CD8-positive, alpha-beta memory T cell (primary cell): ENCODE measurements around the gene ABHD2. TPM values are rescaled to one million over a fixed set of nuclear protein-coding genes. Genes with fewer than 3 reads are reported as not detected.
A peak's percentile ranks its signal among the peaks of the same experiment; 100 is the strongest.
"Not testable (repeated sequence)": the region's sequence is repeated elsewhere in the genome, so short reads cannot be mapped to it uniquely, and the experiment has no call there.

ENCODE experiments used
- CTCF ChIA-PET: fragments of 350-600 bp; sonication (Branson Sonifier 250); formaldehyde crosslinking; loops from one replicate; lab custom pipeline; 2021; ENCODE audit warnings: antibody characterized with exemption; lab: Charles Lee
- POLR2A ChIA-PET: fragments of 350-600 bp; sonication (Branson Sonifier 250); formaldehyde crosslinking; loops from one replicate; lab custom pipeline; 2021; ENCODE audit warnings: antibody characterized with exemption; lab: Charles Lee
- DNase-seq, 5 donors: peaks; one replicate each; pipeline versions ENCODE4 v3.0.0 to v3.0.0-alpha.2; 2020 to 2022; ENCODE audit warnings: mixed read lengths in 1 of 5
- H3K27ac ChIP-seq: one replicate; pipeline ENCODE4 v1.7.0; 2013; ENCODE audit warnings: low read depth, mild to moderate bottlenecking, low read length, moderate library complexity
- H3K27me3 ChIP-seq: 2 replicates; pipeline ENCODE4 v1.7.0; 2013; ENCODE audit warnings: low read length, mild to moderate bottlenecking; ENCODE audit not compliant: insufficient read depth, poor library complexity, severe bottlenecking
- H3K36me3 ChIP-seq: 2 replicates; pipeline ENCODE4 v1.7.0; 2013; ENCODE audit warnings: mild to moderate bottlenecking, low read length, moderate library complexity; ENCODE audit not compliant: insufficient read depth
- H3K4me1 ChIP-seq: 2 replicates; pipeline ENCODE4 v1.7.0; 2013; ENCODE audit warnings: mild to moderate bottlenecking, low read length, moderate library complexity; ENCODE audit not compliant: insufficient read depth
- H3K4me3 ChIP-seq: 2 replicates; pipeline ENCODE4 v1.7.0; 2013; ENCODE audit warnings: mild to moderate bottlenecking, low read length
- H3K9me3 ChIP-seq: 2 replicates; pipeline ENCODE4 v1.7.0; 2013; ENCODE audit warnings: mild to moderate bottlenecking, low read length
- H3K27ac Mint-ChIP-seq, 8 donors: one replicate each; pipeline ENCODE4 v1.8.0; 2020 to 2021; ENCODE audit warnings: mixed read lengths in 8 of 8, mild to moderate bottlenecking in 6 of 8, inconsistent platforms in 3 of 8, moderate library complexity in 3 of 8
- H3K27me3 Mint-ChIP-seq, 2 donors: one replicate each; pipeline ENCODE4 v1.8.0; 2020 to 2021; ENCODE audit warnings: mixed read lengths in 2 of 2, mild to moderate bottlenecking in 1 of 2, moderate library complexity in 1 of 2
- H3K36me3 Mint-ChIP-seq, 3 donors: one replicate each; pipeline ENCODE4 v1.8.0; 2020 to 2021; ENCODE audit warnings: mixed read lengths in 3 of 3, inconsistent platforms in 1 of 3, mild to moderate bottlenecking in 1 of 3
- H3K4me1 Mint-ChIP-seq, 3 donors: one replicate each; pipeline ENCODE4 v1.8.0; 2020 to 2021; ENCODE audit warnings: mixed read lengths in 3 of 3, inconsistent platforms in 1 of 3, mild to moderate bottlenecking in 1 of 3
- H3K4me3 Mint-ChIP-seq, 7 donors: one replicate each; pipeline ENCODE4 v1.8.0; 2020 to 2021; ENCODE audit warnings: mixed read lengths in 7 of 7, mild to moderate bottlenecking in 6 of 7, moderate library complexity in 4 of 7, inconsistent platforms in 2 of 7
- H3K9me3 Mint-ChIP-seq, 5 donors: one replicate each; pipeline ENCODE4 v1.8.0; 2020 to 2022; ENCODE audit warnings: mixed read lengths in 5 of 5, mild to moderate bottlenecking in 3 of 5, moderate library complexity in 2 of 5, inconsistent platforms in 1 of 5
- polyA plus RNA-seq: library from polyadenylated mRNA; unstranded; fragments of 300-500 nt; fragmentation: Illumina TruSeq; gene quantifications from one replicate; pipeline ENCODE4 v1.2.3, GENCODE V29; 2021
- total RNA-seq, 2 experiments: library from RNA; stranded (reverse); gene quantifications; one replicate each; pipeline ENCODE4 v1.2.3, GENCODE V29; 2021

The ABHD2 gene
- total RNA-seq (10 to 100 TPM; 68.7 to 79.8 TPM), polyA plus RNA-seq (22.9 TPM)

GRCh38 chr15:89087830-89088604 is at the start of gene ABHD2:
TSS of gene ABHD2 (plus strand) at chr15:89088456. CDS start at chr15:89116328, 27,872 bp downstream.
- peaks cover 0 to 3% (median 0%) of the 10 kb centered on the region in 3 donors for H3K36me3 Mint-ChIP-seq
- H3K36me3 ChIP-seq: no peaks in the 10 kb centered on the region
- H3K4me3 Mint-ChIP-seq: no peak within 1 kb of the TSS
- peak within 1 kb of the TSS; percentile 4 to 97 (median 92) for H3K27ac Mint-ChIP-seq
- peak; percentile 94 to 98 (median 97) for DNase-seq
- H3K4me1 ChIP-seq: peaks cover 33% of the 10 kb centered on the region
- no peaks in the 10 kb centered on the region for H3K9me3 ChIP-seq
- peaks cover 32 to 37% (median 33%) of the 10 kb centered on the region in 3 donors for H3K4me1 Mint-ChIP-seq
- peak within 1 kb of the TSS; percentile 80 for H3K4me3 ChIP-seq
- no peaks in the 10 kb centered on the region for H3K27me3 ChIP-seq
- peak within 1 kb of the TSS; percentile 62 for H3K27ac ChIP-seq
- no peaks in the 10 kb centered on the region for H3K9me3 Mint-ChIP-seq
- peaks cover 0 to 1% of the 10 kb centered on the region in 2 donors for H3K27me3 Mint-ChIP-seq
- POLR2A ChIA-PET: interaction anchor here (1.1 kb wide), 1 partner anchor 183 kb away, joined by 5 read pairs; no protein-coding TSS in a partner anchor
- CTCF ChIA-PET: interaction anchor here (0.8 to 2.5 kb wide), 14 partner anchors 9 to 192 kb away, joined by 3 to 14 read pairs (median 4); partner anchors contain the start of gene HAPLN3

DNA sequence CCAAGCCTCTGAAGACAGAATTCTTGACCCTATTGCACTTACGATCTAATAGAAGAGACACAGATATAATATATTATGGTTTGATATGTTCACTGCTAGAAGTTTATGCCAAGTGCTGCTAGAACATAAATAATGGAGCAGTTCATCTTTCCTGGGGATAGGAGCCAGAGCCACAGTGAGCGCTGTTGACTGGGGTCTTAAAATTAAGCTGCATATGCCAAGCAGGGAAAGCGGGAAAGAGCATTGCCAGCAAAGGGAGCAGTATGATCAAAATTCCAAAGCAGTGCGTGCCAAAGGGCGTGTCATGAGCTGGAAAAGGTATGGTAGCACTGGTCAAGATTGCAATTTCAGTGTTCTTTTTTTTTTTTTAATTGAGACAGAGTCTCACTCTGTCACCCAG is 49.1 kb upstream of the ABHD2 start:
- CTCF ChIA-PET: interaction anchor here (1.3 kb wide), 1 partner anchor 18 kb away, joined by 3 read pairs; no protein-coding TSS in a partner anchor
- Mint-ChIP-seq H3K27ac (peak overlapping the region in 1 of 8 donors; percentile 43), H3K36me3 (no peaks in the 10 kb centered on the region), H3K9me3 (peaks cover 0 to 4% (median 0%) of the 10 kb centered on the region in 5 donors), H3K4me3 (no peak overlapping the region), H3K27me3 (peaks cover 4 to 51% of the 10 kb centered on the region in 2 donors), H3K4me1 (peaks cover 0 to 3% (median 0%) of the 10 kb centered on the region in 3 donors)
- no peaks in the 10 kb centered on the region for H3K4me1 ChIP-seq
- DNase-seq: no peak
- no peak overlapping the region for H3K4me3 ChIP-seq
- H3K27ac ChIP-seq: no peak overlapping the region
- H3K36me3 ChIP-seq: no peaks in the 10 kb centered on the region
- H3K9me3 ChIP-seq: no peaks in the 10 kb centered on the region
- no peaks in the 10 kb centered on the region for H3K27me3 ChIP-seq
- POLR2A ChIA-PET: no interaction called here

- Histone ChIP-seq H3K36me3 (no peaks in the 10 kb centered on the region), H3K4me3 (no peak overlapping the region), H3K4me1 (no peaks in the 10 kb centered on the region), H3K9me3 (no peaks in the 10 kb centered on the region), H3K27me3 (no peaks in the 10 kb centered on the region), H3K27ac (no peak overlapping the region)
- peaks cover 0 to 3% (median 0%) of the 10 kb centered on the region in 3 donors for H3K4me1 Mint-ChIP-seq
- ChIA-PET POLR2A (no interaction called here), CTCF (no interaction called here)
- H3K27me3 Mint-ChIP-seq: peaks cover 4 to 31% of the 10 kb centered on the region in 2 donors
- H3K4me3 Mint-ChIP-seq: no peak overlapping the region
- H3K36me3 Mint-ChIP-seq: no peaks in the 10 kb centered on the region
- H3K27ac Mint-ChIP-seq: no peak overlapping the region
- no peak for DNase-seq
- peaks cover 0 to 5% (median 1%) of the 10 kb centered on the region in 5 donors for H3K9me3 Mint-ChIP-seq
Measured at GRCh38 chr15:89041507-89041906, 46.7 kb upstream of the ABHD2 start.

GRCh38 chr15:89042387-89042786 is 45.9 kb upstream of the ABHD2 start:
- Histone ChIP-seq H3K4me3 (no peak overlapping the region), H3K27ac (no peak overlapping the region), H3K36me3 (no peaks in the 10 kb centered on the region), H3K4me1 (no peaks in the 10 kb centered on the region), H3K9me3 (no peaks in the 10 kb centered on the region), H3K27me3 (no peaks in the 10 kb centered on the region)
- H3K36me3 Mint-ChIP-seq: no peaks in the 10 kb centered on the region
- ChIA-PET POLR2A (no interaction called here), CTCF (interaction anchor here (1.0 kb wide), 1 partner anchor 15 kb away, joined by 3 read pairs; no protein-coding TSS in a partner anchor)
- DNase-seq: no peak
- H3K9me3 Mint-ChIP-seq: peaks cover 0 to 6% (median 2%) of the 10 kb centered on the region in 5 donors
- H3K4me1 Mint-ChIP-seq: peaks cover 0 to 3% (median 0%) of the 10 kb centered on the region in 3 donors
- no peak overlapping the region for H3K4me3 Mint-ChIP-seq
- H3K27me3 Mint-ChIP-seq: peaks cover 4 to 27% of the 10 kb centered on the region in 2 donors
- no peak overlapping the region for H3K27ac Mint-ChIP-seq

DNA sequence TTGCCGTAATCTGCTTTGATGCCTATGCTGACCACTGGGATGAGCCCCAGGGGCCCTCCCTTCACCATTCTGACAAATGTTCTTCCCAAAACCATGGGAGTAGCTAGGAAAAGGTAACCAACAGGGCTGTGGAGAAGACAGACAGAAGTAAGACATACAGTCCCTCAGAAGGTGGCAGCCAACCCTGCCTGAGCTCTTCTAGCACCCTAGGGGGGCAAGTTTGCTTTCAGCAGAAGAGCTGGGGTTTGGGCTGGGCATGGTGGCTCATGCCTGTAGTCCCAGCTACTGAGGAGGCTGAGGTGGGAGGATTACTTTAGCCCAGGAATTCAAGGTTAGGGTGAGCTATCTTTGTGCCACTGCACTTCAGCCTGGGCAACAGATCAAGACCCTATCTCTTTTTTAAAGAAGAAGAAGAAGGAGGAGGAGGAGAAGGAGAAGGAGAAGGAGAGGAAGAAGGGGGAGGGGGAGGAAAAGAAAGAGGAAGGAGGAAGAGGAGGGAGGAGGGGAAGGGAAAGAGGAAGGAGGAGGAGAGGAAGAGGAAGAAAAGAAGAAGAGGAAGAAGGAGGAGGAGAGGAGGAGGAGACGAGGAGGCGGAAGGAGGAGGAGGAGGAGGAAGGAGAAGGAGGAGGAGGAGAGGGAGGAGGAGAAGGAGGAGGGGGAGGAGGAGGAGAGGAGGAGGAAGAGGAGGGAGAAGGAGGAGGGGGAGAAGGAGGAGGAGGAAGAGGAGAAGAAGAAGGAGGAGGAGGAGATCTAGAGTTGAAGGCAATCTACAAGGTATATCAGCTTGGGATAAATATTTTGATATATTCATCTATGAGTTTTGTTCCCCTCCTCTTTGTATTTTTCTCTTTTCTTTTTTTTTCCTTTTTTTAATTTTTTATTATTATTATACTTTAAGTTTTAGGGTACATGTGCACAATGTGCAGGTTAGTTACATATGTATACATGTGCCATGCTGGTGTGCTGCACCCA is 44.9 kb upstream of the ABHD2 start:
- H3K9me3 Mint-ChIP-seq: peaks cover 0 to 6% (median 2%) of the 10 kb centered on the region in 5 donors
- peaks cover 0 to 3% (median 0%) of the 10 kb centered on the region in 3 donors for H3K4me1 Mint-ChIP-seq
- POLR2A ChIA-PET: no interaction called here
- no peaks in the 10 kb centered on the region for H3K27me3 ChIP-seq
- H3K9me3 ChIP-seq: no peaks in the 10 kb centered on the region
- peaks cover 1 to 19% of the 10 kb centered on the region in 2 donors for H3K27me3 Mint-ChIP-seq
- CTCF ChIA-PET: interaction anchor here (0.7 to 1.0 kb wide), 2 partner anchors 14 to 103 kb away, joined by 3 read pairs; no protein-coding TSS in a partner anchor
- no peak overlapping the region for H3K4me3 Mint-ChIP-seq
- H3K4me3 ChIP-seq: no peak overlapping the region
- no peak for DNase-seq
- H3K27ac Mint-ChIP-seq: no peak overlapping the region
- no peak overlapping the region for H3K27ac ChIP-seq
- H3K36me3 Mint-ChIP-seq: no peaks in the 10 kb centered on the region
- H3K36me3 ChIP-seq: no peaks in the 10 kb centered on the region
- no peaks in the 10 kb centered on the region for H3K4me1 ChIP-seq

DNA sequence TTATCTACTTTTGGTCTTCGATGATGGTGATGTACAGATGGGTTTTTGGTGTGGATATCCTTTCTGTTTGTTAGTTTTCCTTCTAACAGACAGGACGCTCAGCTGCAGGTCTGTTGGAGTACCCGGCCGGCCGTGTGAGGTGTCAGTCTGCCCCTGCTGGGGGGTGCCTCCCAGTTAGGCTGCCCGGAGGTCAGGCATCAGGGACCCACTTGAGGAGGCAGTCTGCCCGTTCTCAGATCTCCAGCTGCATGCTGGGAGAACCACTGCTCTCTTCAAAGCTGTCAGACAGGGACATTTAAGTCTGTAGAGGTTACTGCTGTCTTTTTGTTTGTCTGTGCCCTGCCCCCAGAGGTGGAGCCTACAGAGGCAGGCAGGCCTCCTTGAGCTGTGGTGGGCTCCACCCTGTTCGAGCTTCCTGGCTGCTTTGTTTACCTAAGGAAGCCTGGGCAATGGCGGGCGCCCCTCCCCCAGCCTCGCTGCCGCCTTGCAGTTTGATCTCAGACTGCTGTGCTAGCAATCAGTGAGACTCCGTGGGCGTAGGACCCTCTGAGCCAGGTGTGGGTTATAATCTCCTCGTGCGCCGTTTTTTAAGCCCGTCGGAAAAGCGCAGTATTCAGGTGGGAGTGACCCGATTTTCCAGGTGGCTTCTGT is 39.1 kb upstream of the ABHD2 start:
- Mint-ChIP-seq H3K4me3 (peak overlapping the region in 5 of 7 donors; percentile 50 to 77 (median 70)), H3K27ac (peak overlapping the region in 6 of 8 donors; percentile 50 to 91 (median 60)), H3K4me1 (peaks cover 27 to 33% (median 31%) of the 10 kb centered on the region in 3 donors), H3K9me3 (peaks cover 0 to 15% (median 5%) of the 10 kb centered on the region in 5 donors)
- H3K36me3 ChIP-seq, H3K27ac ChIP-seq, POLR2A ChIA-PET, H3K4me1 ChIP-seq, H3K27me3 Mint-ChIP-seq, H3K4me3 ChIP-seq, H3K27me3 ChIP-seq, H3K36me3 Mint-ChIP-seq, H3K9me3 ChIP-seq: not testable (repeated sequence)
- CTCF ChIA-PET: interaction anchor here (1.1 to 1.4 kb wide), 2 partner anchors 80 to 145 kb away, joined by 4 read pairs; no protein-coding TSS in a partner anchor
- peak in 2 of 5 donors; percentile 14 to 45 for DNase-seq

DNA sequence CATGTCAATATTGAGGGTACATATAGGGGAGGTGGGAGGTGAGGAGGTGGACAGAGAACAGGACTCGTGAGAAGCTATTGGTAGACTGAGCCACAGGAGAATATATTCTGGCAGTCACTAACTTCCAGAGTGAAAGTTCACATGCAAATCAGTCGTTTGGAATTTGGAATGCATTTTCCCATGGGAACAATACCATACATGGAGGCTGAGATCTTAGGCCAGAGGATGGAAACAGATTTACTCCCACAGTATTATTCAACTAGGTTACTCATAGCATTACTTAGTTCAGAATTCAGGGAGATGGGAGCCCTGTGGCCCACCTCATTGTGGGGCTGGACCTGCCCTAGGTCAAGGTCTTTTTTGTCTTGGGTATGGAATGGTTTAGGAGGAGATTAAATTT is 36.4 kb upstream of the ABHD2 start:
- Mint-ChIP-seq H3K27me3 (peaks cover 1 to 3% of the 10 kb centered on the region in 2 donors), H3K36me3 (peaks cover 0 to 7% (median 5%) of the 10 kb centered on the region in 3 donors), H3K4me3 (no peak overlapping the region), H3K27ac (peak overlapping the region in 3 of 8 donors; percentile 2 to 81 (median 24)), H3K9me3 (peaks cover 0 to 12% (median 4%) of the 10 kb centered on the region in 5 donors), H3K4me1 (peaks cover 27 to 33% (median 31%) of the 10 kb centered on the region in 3 donors)
- ChIA-PET CTCF (interaction anchor here (1.0 to 2.6 kb wide), 2 partner anchors 77 to 126 kb away, joined by 6 to 8 read pairs; no protein-coding TSS in a partner anchor), POLR2A (no interaction called here)
- no peak overlapping the region for H3K27ac ChIP-seq
- no peaks in the 10 kb centered on the region for H3K9me3 ChIP-seq
- H3K36me3 ChIP-seq: no peaks in the 10 kb centered on the region
- H3K27me3 ChIP-seq: no peaks in the 10 kb centered on the region
- DNase-seq: no peak
- H3K4me1 ChIP-seq: peaks cover 8% of the 10 kb centered on the region
- no peak overlapping the region for H3K4me3 ChIP-seq
